NT2/D1 (cell line): ENCODE data around the gene SLC6A13.
"Not testable (repeated sequence)": the region's sequence is repeated elsewhere in the genome, so short reads cannot be mapped to it uniquely, and the experiment has no call there.

Experiments used
- SUZ12 ChIP-seq: IDR thresholded peaks from 2 replicates; pipeline ENCODE4 v1.6.1; 2011; ENCODE audit not compliant: insufficient read length, insufficient read depth; ENCODE audit errors: extremely low read depth
- YY1 ChIP-seq: IDR thresholded peaks from 2 replicates; pipeline ENCODE4 v1.6.1; 2011; ENCODE audit not compliant: insufficient read length, insufficient read depth
- ZNF274 ChIP-seq: IDR thresholded peaks from 2 replicates; pipeline ENCODE4 v1.6.1; 2011; ENCODE audit warnings: mild to moderate bottlenecking, low read depth, low read length

GRCh38 chr12:300166-300565 lies 37.5 kb upstream of the SLC6A13 start:
- not testable (repeated sequence) for TF ChIP-seq SUZ12, YY1, ZNF274
